Stimulated activated CD4-positive, alpha-beta T cell treated with anti-CD3 and anti-CD28 coated beads, Interleukin-15, amount 100 ng/mL, for 24 hours (primary cell): ENCODE data around the gene PPBP.

Experiments used
- DNase-seq: peaks from one replicate; pipeline ENCODE4 v3.0.0-alpha.2; 2020

The PPBP gene

GRCh38 chr4:73947239-73947985 is 40.6 kb downstream of the PPBP start:
- DNase-seq = no peak

- no peak for DNase-seq
These were observed 42.1 kb downstream of the PPBP start for GRCh38 chr4:73945674-73946449.

GRCh38 chr4:73945140-73945539 is 42.9 kb downstream of the PPBP start:
- DNase-seq = no peak

GRCh38 chr4:73944061-73944875 is 43.7 kb downstream of the PPBP start:
- no peak for DNase-seq

GRCh38 chr4:73943555-73943954 is 44.4 kb downstream of the PPBP start:
- DNase-seq = no peak

- DNase-seq = no peak
These were observed 51.0 kb downstream of the PPBP start for GRCh38 chr4:73936969-73937368.
